ENCODE measurements around the gene INIP. TPM values are rescaled to one million over a fixed set of nuclear protein-coding genes. Genes with fewer than 3 reads are reported as not detected.
A peak's percentile ranks its signal among the peaks of the same experiment; 100 is the strongest.

INIP gene
- polyA plus RNA-seq, 2 of the 4 experiments (the other 2 are of a cell fraction): 20.7 to 40.0 TPM

GRCh38 chr9:112665347-112665746, 52.6 kb downstream of the INIP start:
- POLR2A ChIA-PET: no interaction called here
- H3K27ac ChIP-seq: no peak overlapping the region
- FAIRE-seq (no peak), ATAC-seq (peak in 1 of 2 experiments; percentile 36; a peak in 2 of 6 replicates), DNase-seq (ENCODE audit: low read depth in 1 of 2, low spot score in 1 of 2) (peak in 1 of 2 experiments; percentile 29)
- 75% methylated on average over 4 of the region's 4 CpGs for WGBS (ENCODE audit: missing lambda C conversion rate)
- no peak overlapping the region for H3K4me2 ChIP-seq
- CTCF ChIA-PET: interaction anchor here (0.7 to 1.8 kb wide), 4 partner anchors 15 to 223 kb away, joined by 3 to 5 read pairs (median 3); no protein-coding TSS in a partner anchor
- no peaks in the 10 kb centered on the region for H3K9me3 ChIP-seq
- TF ChIP-seq CTCF (IDR thresholded peaks at IDR 0.05): peak; percentile 38; the same call in 2 of the 3 replicates
- TF ChIP-seq RAD21 (conservative IDR thresholded peaks at IDR 0.05 in 1 of 2, IDR thresholded peaks at IDR 0.05 in 1 of 2): peak; percentile 63
- TF ChIP-seq POLR2A (IDR thresholded peaks at IDR 0.05; ENCODE audit: low read length): no peak
- no peak for TF ChIP-seq KDM1A (IDR thresholded peaks at IDR 0.05; ENCODE audit: low read depth)
- peak; percentile 34; the same call in 1 of the 3 replicates for TF ChIP-seq SMC3 (IDR thresholded peaks at IDR 0.05)
- TF ChIP-seq ZC3H11A (IDR thresholded peaks at IDR 0.05): no peak
- no peak for TF ChIP-seq BHLHE40 (IDR thresholded peaks at IDR 0.05; ENCODE audit: low read depth, low read length)
- TF ChIP-seq MAZ (IDR thresholded peaks at IDR 0.05; ENCODE audit: borderline replicate concordance, low read depth, low read length): no peak
- no peaks in the 10 kb centered on the region for H3K4me1 ChIP-seq
- no peak overlapping the region for H3K4me3 ChIP-seq

- no peak for FAIRE-seq
- WGBS (ENCODE audit: missing lambda C conversion rate): 77% methylated on average over 3 of the region's 3 CpGs
- CTCF ChIA-PET: interaction anchor here (1.5 to 1.8 kb wide), 2 partner anchors 18 to 222 kb away, joined by 3 to 5 read pairs; no protein-coding TSS in a partner anchor
- no peak for ATAC-seq
- no peaks in the 10 kb centered on the region for H3K4me1 ChIP-seq
- TF ChIP-seq HOXA7 (CRISPR knock-in tag; IDR thresholded peaks at IDR 0.05): no peak
- no peak for TF ChIP-seq RNF2 (IDR thresholded peaks at IDR 0.05; ENCODE audit: borderline replicate concordance, low read depth)
- TF ChIP-seq ZNF302 (CRISPR knock-in tag; IDR thresholded peaks at IDR 0.05): no peak
- TF ChIP-seq JUNB (IDR thresholded peaks at IDR 0.05): no peak
- no peak for TF ChIP-seq FOXS1 (CRISPR knock-in tag; IDR thresholded peaks at IDR 0.05)
- no peak for TF ChIP-seq CBX8 (IDR thresholded peaks at IDR 0.05)
- TF ChIP-seq HDAC2 (IDR thresholded peaks at IDR 0.05): no peak
- TF ChIP-seq TFCP2L1 (CRISPR knock-in tag; IDR thresholded peaks at IDR 0.05): no peak
- TF ChIP-seq USF2 (IDR thresholded peaks at IDR 0.05): no peak
- no peak for TF ChIP-seq MAZ (IDR thresholded peaks at IDR 0.05; ENCODE audit: borderline replicate concordance, low read depth, low read length)
- TF ChIP-seq RFX5 (IDR thresholded peaks at IDR 0.05): no peak
- no peak for TF ChIP-seq RARB (CRISPR knock-in tag; IDR thresholded peaks at IDR 0.05)
- no peak for TF ChIP-seq ZC3H11A (IDR thresholded peaks at IDR 0.05)
- TF ChIP-seq GATA3 (IDR thresholded peaks at IDR 0.05; ENCODE audit: borderline replicate concordance): no peak
- TF ChIP-seq TP53 (CRISPR knock-in tag; IDR thresholded peaks at IDR 0.05): no peak
- TF ChIP-seq CTCF (IDR thresholded peaks at IDR 0.05): no peak
- TF ChIP-seq CBX2 (IDR thresholded peaks at IDR 0.05; ENCODE audit: borderline replicate concordance, low read depth): no peak
- TF ChIP-seq RAD21 (conservative IDR thresholded peaks at IDR 0.05 in 1 of 2, IDR thresholded peaks at IDR 0.05 in 1 of 2): no peak
- H3K27ac ChIP-seq: no peak overlapping the region
- DNase-seq (ENCODE audit: low read depth in 1 of 2, low spot score in 1 of 2): no peak
- H3K9me3 ChIP-seq: no peaks in the 10 kb centered on the region
- no peak overlapping the region for H3K4me2 ChIP-seq
- no peak overlapping the region for H3K4me3 ChIP-seq
- POLR2A ChIA-PET: no interaction called here
These were observed 53.4 kb downstream of the INIP start for GRCh38 chr9:112664531-112664930.
